LNCaP clone FGC (cell line): Measurements from ENCODE around the gene PRR15.

ENCODE experiments used
- DNase-seq: peaks from one replicate; pipeline ENCODE4 v3.0.0-alpha.2; 2011; ENCODE audit warnings: low read depth
- H3K4me3 ChIP-seq: 2 replicates; pipeline ENCODE4 v1.5.1; 2011; ENCODE audit warnings: mild to moderate bottlenecking, low read depth, low read length, control low read depth
- CTCF ChIP-seq: IDR thresholded peaks from 2 replicates; pipeline ENCODE4 v1.5.1; 2012; ENCODE audit warnings: mild to moderate bottlenecking; ENCODE audit not compliant: control insufficient read depth, insufficient read depth; ENCODE audit errors: extremely low read depth

Gene PRR15

GRCh38 chr7:29561271-29561670 is 2.4 kb upstream of the PRR15 start:
- no peak overlapping the region for H3K4me3 ChIP-seq
- no peak for DNase-seq
- TF ChIP-seq CTCF, result no peak

- no peak for TF ChIP-seq CTCF
- H3K4me3 ChIP-seq, result no peak overlapping the region
- no peak for DNase-seq
These were observed 1.3 kb upstream of the PRR15 start for GRCh38 chr7:29562307-29562706.

GRCh38 chr7:29564496-29565223 is 1.0 kb downstream of the PRR15 start:
- no peak for DNase-seq
- peak overlapping the region; percentile 56 for H3K4me3 ChIP-seq
- no peak for TF ChIP-seq CTCF

GRCh38 chr7:29565224-29565630 is 1.6 kb downstream of the PRR15 start:
- TF ChIP-seq CTCF, result no peak
- H3K4me3 ChIP-seq, result peak overlapping the region; percentile 56
- no peak for DNase-seq

- H3K4me3 ChIP-seq, result no peak overlapping the region
- DNase-seq, result no peak
- TF ChIP-seq CTCF, result no peak
These were observed 2.0 kb downstream of the PRR15 start for GRCh38 chr7:29565634-29565981.

- no peak overlapping the region for H3K4me3 ChIP-seq
- DNase-seq, result no peak
- TF ChIP-seq CTCF, result no peak
These were observed 2.5 kb downstream of the PRR15 start for GRCh38 chr7:29565982-29566746.
